ENCODE measurements around the gene MAPT.
"Not testable (repeated sequence)": the region's sequence is repeated elsewhere in the genome, so short reads cannot be mapped to it uniquely, and the experiment has no call there.

MAPT gene

GRCh38 chr17:45895304-45895968 is 1.1 kb downstream of the MAPT start:
- no peak for DNase-seq
- in situ Hi-C loops (cut with MboI; ENCODE audit: low pct_unique_long_range_greater_than_20kb, low sequenced_read_pairs): no loop called here

GRCh38 chr17:45895969-45896785 is 1.8 kb downstream of the MAPT start:
- DNase-seq: no peak
- in situ Hi-C loops (cut with MboI; ENCODE audit: low pct_unique_long_range_greater_than_20kb, low sequenced_read_pairs): no loop called here

GRCh38 chr17:45896803-45897693 is 2.7 kb downstream of the MAPT start:
- in situ Hi-C loops (cut with MboI; ENCODE audit: low pct_unique_long_range_greater_than_20kb, low sequenced_read_pairs): no loop called here
- DNase-seq: no peak

- DNase-seq: no peak
- in situ Hi-C loops (cut with MboI; ENCODE audit: low pct_unique_long_range_greater_than_20kb, low sequenced_read_pairs): no loop called here
These were observed 5.8 kb downstream of the MAPT start for GRCh38 chr17:45900136-45900535.

- no peak for DNase-seq
- in situ Hi-C loops (cut with MboI; ENCODE audit: low pct_unique_long_range_greater_than_20kb, low sequenced_read_pairs): no loop called here
These were observed 6.5 kb downstream of the MAPT start for GRCh38 chr17:45900723-45901415.

GRCh38 chr17:45902892-45903346 is 8.6 kb downstream of the MAPT start:
- in situ Hi-C loops (cut with MboI; ENCODE audit: low pct_unique_long_range_greater_than_20kb, low sequenced_read_pairs): no loop called here
- DNase-seq: no peak

GRCh38 chr17:45904866-45905265 is 10.5 kb downstream of the MAPT start:
- DNase-seq: no peak
- in situ Hi-C loops (cut with MboI; ENCODE audit: low pct_unique_long_range_greater_than_20kb, low sequenced_read_pairs): no loop called here

GRCh38 chr17:45905814-45906213 is 11.5 kb downstream of the MAPT start:
- no peak for DNase-seq
- in situ Hi-C loops (cut with MboI; ENCODE audit: low pct_unique_long_range_greater_than_20kb, low sequenced_read_pairs): no loop called here

- in situ Hi-C loops (cut with MboI; ENCODE audit: low pct_unique_long_range_greater_than_20kb, low sequenced_read_pairs): no loop called here
- no peak for DNase-seq
These were observed 11.9 kb downstream of the MAPT start for GRCh38 chr17:45906237-45906636.

- DNase-seq: no peak
- in situ Hi-C loops (cut with MboI; ENCODE audit: low pct_unique_long_range_greater_than_20kb, low sequenced_read_pairs): no loop called here
These were observed 12.7 kb downstream of the MAPT start for GRCh38 chr17:45906927-45907622.

- DNase-seq: no peak
- in situ Hi-C loops (cut with MboI; ENCODE audit: low pct_unique_long_range_greater_than_20kb, low sequenced_read_pairs): no loop called here
These were observed 13.5 kb downstream of the MAPT start for GRCh38 chr17:45907750-45908395.

- in situ Hi-C loops (cut with MboI; ENCODE audit: low pct_unique_long_range_greater_than_20kb, low sequenced_read_pairs): no loop called here
- no peak for DNase-seq
These were observed 14.1 kb downstream of the MAPT start for GRCh38 chr17:45908460-45908859.

GRCh38 chr17:45908935-45909334 is 14.6 kb downstream of the MAPT start:
- in situ Hi-C loops (cut with MboI; ENCODE audit: low pct_unique_long_range_greater_than_20kb, low sequenced_read_pairs): no loop called here

GRCh38 chr17:45910667-45911066 is 16.3 kb downstream of the MAPT start:
- DNase-seq: no peak

More at GRCh38 chr17:45908935-45909334, 14.6 kb downstream of the MAPT start:
- DNase-seq: no peak

GRCh38 chr17:45912319-45912718 is 18.0 kb downstream of the MAPT start:
- in situ Hi-C loops (cut with MboI; ENCODE audit: low pct_unique_long_range_greater_than_20kb, low sequenced_read_pairs): no loop called here
- no peak for DNase-seq

More at GRCh38 chr17:45910667-45911066, 16.3 kb downstream of the MAPT start:
- in situ Hi-C loops (cut with MboI; ENCODE audit: low pct_unique_long_range_greater_than_20kb, low sequenced_read_pairs): no loop called here

- in situ Hi-C loops (cut with MboI; ENCODE audit: low pct_unique_long_range_greater_than_20kb, low sequenced_read_pairs): not testable (repeated sequence)
These were observed 18.7 kb downstream of the MAPT start for GRCh38 chr17:45913030-45913429.

GRCh38 chr17:45914047-45914717 is 19.8 kb downstream of the MAPT start:
- in situ Hi-C loops (cut with MboI; ENCODE audit: low pct_unique_long_range_greater_than_20kb, low sequenced_read_pairs): no loop called here

More at GRCh38 chr17:45913030-45913429, 18.7 kb downstream of the MAPT start:
- DNase-seq: not testable (repeated sequence)

More at GRCh38 chr17:45914047-45914717, 19.8 kb downstream of the MAPT start:
- DNase-seq: no peak
